ENCODE data around the gene AATF. TPM values are rescaled to one million over a fixed set of nuclear protein-coding genes. Genes with fewer than 3 reads are reported as not detected.

The AATF gene
- total and polyA plus RNA-seq, 2 of the 8 experiments (the other 6 are each of a cell fraction or from before 2014, with no cell fraction given): 20.1 to 62.8 TPM

GRCh38 chr17:37039269-37039668 lies 90.5 kb downstream of the AATF start:
- Histone ChIP-seq H3K23ac (ENCODE audit: insufficient read length) (no peak overlapping the region), H2BK120ac (replicated peaks; ENCODE audit: low read depth, low read length) (no peak overlapping the region), H2BK15ac (ENCODE audit: low read length) (no peak overlapping the region), H3K23me2 (ENCODE audit: low read depth, low read length) (no peaks in the 10 kb centered on the region), H3K56ac (replicated peaks; ENCODE audit: insufficient read length, low read depth, low read length) (no peak overlapping the region), H3K79me1 (ENCODE audit: low read depth, low read length) (peaks cover 2% of the 10 kb centered on the region; the same call in 1 of the 2 replicates), H3K4me2 (ENCODE audit: insufficient read depth in 1 of 2, low read depth in 2 of 2, low read length in 2 of 2) (no peak overlapping the region), H4K5ac (ENCODE audit: insufficient read length, low read depth, low read length) (no peak overlapping the region), H3K79me2 (ENCODE audit: control insufficient read depth in 1 of 2, insufficient read depth in 2 of 2, low read length in 2 of 2) (no peaks in the 10 kb centered on the region), H4K8ac (ENCODE audit: extremely low read depth, insufficient read depth, low read length) (no peak overlapping the region), H3K27ac (ENCODE audit: low read depth, low read length) (no peak overlapping the region), H3K9ac (replicated peaks in 1 of 4; ENCODE audit: extremely low read depth in 1 of 4, low read depth in 3 of 4, low read length in 3 of 4) (no peak overlapping the region), H2AK5ac (ENCODE audit: low read depth, low read length) (no peak overlapping the region), H4K20me1 (replicated peaks in 1 of 2; ENCODE audit: control insufficient read depth in 1 of 2, insufficient read depth in 2 of 2, low read length in 2 of 2) (peaks cover 0 to 2% of the 10 kb centered on the region in 2 experiments), H4K91ac (replicated peaks; ENCODE audit: insufficient read length, low read length) (no peak overlapping the region), H3K14ac (ENCODE audit: insufficient read length) (no peak overlapping the region), H3K4me3 (ENCODE audit: extremely low read depth in 1 of 4, insufficient read depth in 2 of 4, low read depth in 3 of 4, low read length in 4 of 4) (no peak overlapping the region), H3K9me3 (ENCODE audit: insufficient read depth in 2 of 2, low read depth in 1 of 2, low read length in 1 of 2) (no peaks in the 10 kb centered on the region), H2BK12ac (ENCODE audit: low read depth, low read length) (no peak overlapping the region), H3K4me1 (replicated peaks in 1 of 4; ENCODE audit: control insufficient read depth in 3 of 4, insufficient read depth in 4 of 4, low read length in 3 of 4) (peaks cover 0 to 9% (median 1%) of the 10 kb centered on the region in 4 experiments; a peak in 3 of 7 replicates), H3K27me3 (replicated peaks in 1 of 4; ENCODE audit: control insufficient read depth in 3 of 4, extremely low read depth in 1 of 4, insufficient read depth in 3 of 4, low read length in 3 of 4) (no peaks in the 10 kb centered on the region), H2BK5ac (ENCODE audit: low read depth, low read length) (no peak overlapping the region), H2AFZ (ENCODE audit: low read length) (no peak overlapping the region), H3K18ac (ENCODE audit: extremely low read depth, low read length) (no peak overlapping the region), H3K36me3 (ENCODE audit: control insufficient read depth in 2 of 4, insufficient read depth in 4 of 4, low read length in 3 of 4) (no peaks in the 10 kb centered on the region; a peak in 1 of 8 replicates), H2BK20ac (ENCODE audit: low read length) (no peak overlapping the region), H3K4ac (replicated peaks; ENCODE audit: insufficient read length, low read depth, low read length) (no peak overlapping the region)
- WGBS, 2 experiments (ENCODE audit: extremely low coverage in 1 of 2, insufficient coverage in 1 of 2, insufficient read length in 1 of 2, insufficient replicate concordance in 2 of 2, low coverage in 1 of 2, low lambda C conversion rate in 2 of 2, missing lambda C conversion rate in 1 of 2): 87% methylated on average over 6 of the region's 6 CpGs; no CpG with 5 or more reads in 1 of the 2 experiments
- POLR2A ChIA-PET (ENCODE audit: partially characterized antibody): no interaction called here
- no peak for DNase-seq (ENCODE audit: low read depth in 1 of 2, low spot score in 2 of 2)
- no peak for FAIRE-seq
- CTCF ChIA-PET (ENCODE audit: partially characterized antibody): interaction anchor here (0.6 to 1.5 kb wide), 3 partner anchors 8 to 424 kb away, joined by 3 to 4 read pairs (median 4); no protein-coding TSS in a partner anchor

Measured in H1 (cell line).